ENCODE results near the gene PDGFD.

PDGFD gene

GRCh38 chr11:103907136-103907535 lies 256.8 kb downstream of the PDGFD start:
- DNase-seq = no peak

- no peak for DNase-seq
These were observed 257.6 kb downstream of the PDGFD start for GRCh38 chr11:103906291-103906867.

GRCh38 chr11:103904324-103904667 lies 259.7 kb downstream of the PDGFD start:
- no peak for DNase-seq

GRCh38 chr11:103903621-103904323 lies 260.2 kb downstream of the PDGFD start:
- no peak for DNase-seq

DNA sequence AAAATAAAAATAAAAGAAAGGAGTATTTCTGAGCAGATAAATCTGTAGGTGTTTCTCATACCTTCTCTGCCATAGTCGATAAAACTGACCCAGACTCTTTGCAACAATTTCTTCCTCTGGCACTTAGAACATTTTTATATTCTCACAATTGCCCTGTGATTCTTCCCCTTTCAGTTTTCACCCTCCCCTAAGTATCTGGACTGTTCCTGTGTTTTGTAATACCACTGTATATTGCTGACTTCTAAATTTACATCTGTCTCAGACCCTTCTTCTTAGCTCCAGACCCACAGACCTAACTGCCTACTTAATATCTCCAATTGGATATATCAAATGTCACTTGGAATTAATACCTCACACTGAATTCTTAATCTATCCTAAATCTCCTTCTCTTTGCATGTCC lies 261.0 kb downstream of the PDGFD start:
- DNase-seq = no peak

- no peak for DNase-seq
These were observed 262.3 kb downstream of the PDGFD start for GRCh38 chr11:103901656-103902055.

- DNase-seq = no peak
These were observed 265.2 kb downstream of the PDGFD start for GRCh38 chr11:103898577-103899336.

DNA sequence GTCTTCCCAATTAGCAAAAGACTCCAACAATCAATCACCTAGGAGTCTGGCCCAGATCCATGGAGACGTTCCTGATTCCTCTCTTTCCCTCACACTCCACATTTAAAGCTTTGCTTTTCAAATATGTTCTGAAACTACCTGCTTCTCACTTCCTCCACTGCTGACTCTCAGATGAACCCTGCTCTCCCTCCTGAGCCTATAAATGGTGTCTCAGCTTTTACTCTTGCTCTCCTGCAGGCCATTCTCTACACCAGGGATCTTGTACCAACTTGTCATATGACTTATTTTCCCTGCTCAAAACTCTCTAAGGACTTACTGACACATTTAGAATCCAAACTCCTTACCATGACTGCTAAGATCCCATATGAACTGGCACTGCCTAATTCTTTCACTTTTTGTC lies 265.9 kb downstream of the PDGFD start:
- DNase-seq = no peak

DNA sequence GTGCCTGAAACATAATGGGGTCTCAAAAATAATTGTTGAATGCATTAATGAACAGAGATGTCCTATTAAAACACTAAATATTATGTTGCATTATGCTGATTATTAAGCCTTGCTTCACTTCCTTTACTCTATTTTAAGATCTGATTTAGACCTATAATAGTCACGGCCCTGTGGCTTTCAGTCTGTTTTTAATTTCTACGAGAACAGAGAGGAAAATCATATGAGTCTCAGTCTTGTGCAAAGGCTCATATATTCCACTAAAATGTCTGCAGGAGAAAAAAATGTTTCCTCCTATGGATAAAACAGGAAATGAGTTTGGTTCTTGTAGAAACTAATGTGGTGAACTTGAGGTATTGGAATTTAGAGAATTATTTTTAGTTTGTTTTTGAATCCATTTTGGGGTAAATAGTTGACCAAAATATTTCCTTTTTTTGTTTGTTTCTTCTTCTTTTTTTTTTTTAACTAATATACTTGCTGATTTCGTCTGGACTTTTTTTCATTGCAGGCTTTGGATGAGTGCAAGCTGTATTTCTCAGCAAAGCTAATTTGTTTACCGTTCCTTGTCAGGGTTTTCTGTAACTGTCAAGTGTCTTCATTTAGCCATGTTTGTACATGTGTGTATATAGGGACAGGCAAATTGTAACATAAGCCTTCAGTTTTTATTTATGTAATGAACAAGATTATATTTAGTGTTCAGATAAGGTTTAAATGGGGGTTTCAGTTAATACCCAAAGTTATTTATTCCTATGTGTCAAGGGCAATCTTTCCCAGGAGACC lies 266.6 kb downstream of the PDGFD start:
- DNase-seq = no peak

DNA sequence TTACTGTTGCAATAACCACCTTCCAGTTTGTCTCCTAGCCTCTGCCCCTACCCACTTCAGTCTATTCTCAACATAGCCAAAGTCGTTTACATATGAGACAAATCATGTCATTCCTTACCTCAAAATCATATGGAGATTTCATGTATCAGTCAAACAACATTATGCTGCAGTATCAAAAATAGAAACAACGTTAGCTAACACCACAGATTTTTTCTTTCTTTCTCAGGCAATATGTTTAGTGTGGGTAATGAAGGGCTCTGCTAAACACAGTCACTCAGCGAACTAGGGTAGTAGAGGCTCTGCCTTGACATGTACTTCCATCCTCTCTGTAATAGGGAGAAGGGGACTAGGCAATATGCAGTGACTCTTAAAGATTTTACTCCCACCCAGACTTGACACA lies 268.8 kb downstream of the PDGFD start:
- no peak for DNase-seq

DNA sequence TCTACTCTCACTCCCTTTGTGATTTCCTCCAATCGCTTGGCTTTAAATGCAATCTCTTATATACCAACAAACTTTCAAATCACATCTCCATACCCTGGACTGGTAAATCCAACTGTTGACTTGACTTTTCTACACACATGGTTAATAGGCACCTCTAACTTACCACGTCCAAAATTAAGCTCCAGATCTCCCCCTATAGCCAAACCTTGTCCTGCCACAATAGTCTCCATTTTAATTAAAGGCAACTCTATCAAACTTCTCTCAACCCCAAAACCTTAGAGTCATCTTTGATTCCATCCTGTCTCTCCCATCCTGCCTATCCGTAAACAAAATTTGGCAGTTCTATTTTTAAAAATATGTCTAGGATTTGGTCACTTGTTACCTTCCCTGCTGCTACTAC lies 269.3 kb downstream of the PDGFD start:
- no peak for DNase-seq

- DNase-seq = no peak
These were observed 269.9 kb downstream of the PDGFD start for GRCh38 chr11:103894034-103894433.

GRCh38 chr11:103893371-103893770 lies 270.6 kb downstream of the PDGFD start:
- DNase-seq = no peak

- DNase-seq = no peak
These were observed 271.3 kb downstream of the PDGFD start for GRCh38 chr11:103892603-103893002.

GRCh38 chr11:103890654-103891053 lies 273.3 kb downstream of the PDGFD start:
- DNase-seq = no peak

DNA sequence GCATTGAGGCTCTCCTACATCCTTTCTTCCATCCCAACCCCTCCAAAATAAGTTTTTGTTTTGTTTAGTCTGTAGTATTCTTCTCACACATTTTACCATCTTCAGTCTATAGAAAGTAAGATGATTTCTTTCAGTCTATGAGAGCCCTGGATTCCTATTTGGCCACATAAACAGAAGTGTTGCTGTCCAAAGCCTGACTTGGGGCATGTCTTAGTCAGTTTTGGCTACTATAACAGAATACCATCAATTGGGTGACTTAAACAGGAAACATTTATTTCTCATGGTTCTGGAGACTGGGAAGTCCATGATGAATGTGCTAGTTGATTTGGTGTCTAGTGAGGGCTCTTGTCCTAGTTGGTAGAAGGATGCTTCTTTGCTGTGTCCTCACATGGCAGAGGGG lies 274.3 kb downstream of the PDGFD start:
- no peak for DNase-seq

DNA sequence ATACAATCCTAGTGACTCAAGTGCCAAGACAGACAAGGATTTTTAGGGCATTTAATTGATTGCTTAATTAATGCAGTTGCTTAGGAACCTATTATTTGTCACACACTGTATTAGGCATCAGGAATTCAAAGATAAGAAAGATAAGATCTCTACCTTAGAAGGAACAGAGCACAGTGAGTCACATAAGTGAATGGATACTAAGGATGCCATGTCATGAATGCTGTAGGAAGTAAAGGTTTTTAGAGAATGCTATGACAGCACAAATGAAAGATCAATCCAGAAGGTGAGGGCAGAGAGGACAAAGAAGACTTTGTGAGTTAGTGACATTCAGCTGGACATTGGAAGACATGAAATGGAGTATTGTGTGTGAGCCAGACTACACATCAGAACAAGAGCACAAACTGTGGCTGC lies 275.4 kb downstream of the PDGFD start:
- no peak for DNase-seq

DNA sequence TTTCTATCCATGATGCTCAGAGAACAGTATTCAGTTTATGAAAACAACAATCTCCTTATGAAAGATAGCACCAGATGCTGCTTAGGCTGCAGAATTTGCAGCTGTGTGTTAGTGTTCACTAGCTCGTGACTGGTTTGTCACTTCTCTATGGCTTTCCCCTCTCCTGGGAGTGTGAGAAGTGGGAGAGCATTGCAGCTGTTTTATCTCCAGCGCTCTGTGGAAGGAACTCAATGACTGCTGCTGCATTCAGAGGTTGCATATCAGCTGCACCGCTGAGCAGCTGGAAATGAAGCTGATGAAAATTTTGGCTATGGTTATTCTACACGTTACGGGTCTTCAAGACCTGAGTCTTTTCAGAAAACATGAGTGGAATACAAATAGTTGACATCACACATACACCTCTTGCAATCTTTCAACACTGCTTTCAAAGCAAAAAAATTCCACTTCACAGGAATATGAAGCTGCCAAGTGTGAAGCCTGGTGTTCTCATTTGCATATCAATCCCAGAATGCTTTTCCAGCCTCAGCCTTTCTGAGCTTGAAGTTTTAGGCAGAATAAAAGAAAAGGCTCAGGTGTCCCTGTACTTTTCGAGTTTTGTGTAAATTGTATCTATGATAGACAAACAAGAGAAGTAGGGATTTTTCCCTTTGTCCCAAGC lies 276.8 kb downstream of the PDGFD start:
- no peak for DNase-seq

DNA sequence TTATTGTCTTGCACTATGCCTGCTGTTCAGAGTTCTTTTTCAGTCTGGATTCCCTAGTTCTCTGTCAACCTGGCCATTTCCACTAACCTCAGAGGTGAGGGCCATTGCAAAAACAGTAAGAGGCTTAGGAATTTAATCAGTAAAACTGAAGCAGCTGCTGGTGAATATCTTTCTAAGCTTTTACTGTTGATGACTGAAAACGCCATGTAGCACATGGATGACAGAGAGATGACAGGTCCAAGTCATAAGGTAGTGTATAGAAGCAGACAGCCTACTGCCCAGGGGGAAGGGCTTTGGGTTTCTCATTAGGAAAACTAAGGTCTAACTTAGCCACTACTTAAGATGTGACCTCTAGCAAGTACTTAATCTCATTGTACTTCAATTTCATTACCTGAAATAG lies 280.1 kb downstream of the PDGFD start:
- no peak for DNase-seq

DNA sequence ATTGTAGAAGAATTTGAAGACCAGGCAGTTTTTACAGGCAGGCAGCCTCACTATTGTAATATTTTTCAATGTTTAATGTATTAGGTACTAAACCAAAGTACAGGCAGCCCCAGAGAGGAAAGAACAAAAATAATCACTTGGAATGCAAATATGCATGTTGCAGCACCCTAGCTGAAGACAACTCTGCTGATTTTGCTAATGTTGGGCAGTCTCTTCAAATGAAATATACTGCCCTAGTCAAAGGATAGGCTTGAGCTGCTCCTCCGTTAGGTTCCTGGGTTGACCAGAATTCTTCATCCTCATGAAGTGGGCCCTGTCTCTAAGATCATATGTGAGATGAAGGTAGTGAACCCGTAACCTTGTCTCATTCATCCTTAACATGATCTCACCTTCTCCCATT lies 280.7 kb downstream of the PDGFD start:
- no peak for DNase-seq

GRCh38 chr11:103881584-103881983 lies 282.4 kb downstream of the PDGFD start:
- no peak for DNase-seq

DNA sequence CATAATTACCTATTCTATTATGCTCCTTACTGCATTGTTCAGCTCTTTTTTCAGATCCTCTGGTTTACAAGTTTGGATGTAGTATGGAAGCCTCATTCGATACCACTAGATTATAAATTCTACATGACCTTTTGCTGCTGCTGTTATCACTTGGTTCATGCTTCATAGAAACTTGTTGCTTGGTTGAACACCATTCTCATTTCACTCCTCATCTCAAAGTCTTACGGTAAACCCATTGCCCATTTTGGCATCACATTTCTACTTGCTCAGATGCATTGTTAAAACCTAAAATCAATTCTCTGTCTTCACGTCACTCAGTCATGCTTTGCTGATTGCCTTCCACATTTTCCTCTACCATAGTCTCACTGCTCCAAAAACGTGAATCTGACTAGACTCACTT lies 283.0 kb downstream of the PDGFD start:
- DNase-seq = no peak

- DNase-seq = no peak
These were observed 285.3 kb downstream of the PDGFD start for GRCh38 chr11:103878646-103879045.
